KMS-11 (cell line): Measurements from ENCODE around the gene IL24.
A peak's percentile ranks its signal among the peaks of the same experiment; 100 is the strongest.

Experiments
- H2AFZ ChIP-seq: fragments of 200-600 bp; sonication (generic); 2 replicates; pipeline ENCODE4 v1.6.1; 2016; ENCODE audit warnings: antibody characterized with exemption, mixed run types, low read depth
- H3K27ac ChIP-seq: fragments of 200-600 bp; sonication (generic); 2 replicates; pipeline ENCODE4 v1.6.1; 2016; ENCODE audit warnings: mild to moderate bottlenecking, mixed run types
- H3K27me3 ChIP-seq: fragments of 200-600 bp; sonication (generic); 2 replicates; pipeline ENCODE4 v1.6.1; 2017; ENCODE audit warnings: mild to moderate bottlenecking, low read depth, mixed run types, moderate library complexity; ENCODE audit not compliant: insufficient read depth
- H3K36me3 ChIP-seq: fragments of 200-600 bp; sonication (generic); 2 replicates; pipeline ENCODE4 v1.6.1; 2017; ENCODE audit warnings: mild to moderate bottlenecking, mixed run types; ENCODE audit not compliant: insufficient read depth
- H3K4me1 ChIP-seq: fragments of 200-600 bp; sonication (generic); 2 replicates; pipeline ENCODE4 v1.6.1; 2016; ENCODE audit warnings: mild to moderate bottlenecking, low read depth, mixed run types; ENCODE audit not compliant: poor library complexity, severe bottlenecking
- H3K4me2 ChIP-seq: fragments of 200-600 bp; sonication (generic); 2 replicates; pipeline ENCODE4 v1.7.0; 2016; ENCODE audit warnings: mild to moderate bottlenecking, mixed run types
- H3K4me3 ChIP-seq: fragments of 200-600 bp; sonication (generic); IDR thresholded peaks from 2 replicates; pipeline ENCODE4 v1.6.1; 2017; ENCODE audit warnings: low read depth, low read length, mixed read lengths; ENCODE audit not compliant: insufficient read depth
- H3K79me2 ChIP-seq: fragments of 200-600 bp; sonication (generic); 2 replicates; pipeline ENCODE4 v1.6.1; 2016; ENCODE audit warnings: low read depth, mixed run types; ENCODE audit not compliant: insufficient read depth
- H3K9ac ChIP-seq: fragments of 200-600 bp; sonication (generic); 2 replicates; pipeline ENCODE4 v1.6.1; 2016; ENCODE audit warnings: mild to moderate bottlenecking, mixed run types
- H4K20me1 ChIP-seq: fragments of 200-600 bp; sonication (generic); 2 replicates; pipeline ENCODE4 v1.6.1; 2016; ENCODE audit warnings: mild to moderate bottlenecking, mixed run types; ENCODE audit not compliant: insufficient read depth
- CTCF ChIP-seq: fragments of 200-600 bp; sonication (generic); conservative IDR thresholded peaks from 2 replicates; pipeline ENCODE4 v1.6.1; 2017; ENCODE audit warnings: low read depth, mild to moderate bottlenecking, antibody characterized with exemption, low read length, moderate library complexity, mixed read lengths

IL24 gene

GRCh38 chr1:206882555-206882954 lies 14.7 kb upstream of the IL24 start:
- H3K9ac ChIP-seq = no peak overlapping the region
- H4K20me1 ChIP-seq = no peaks in the 10 kb centered on the region
- no peak overlapping the region for H3K27ac ChIP-seq
- no peaks in the 10 kb centered on the region for H3K79me2 ChIP-seq
- H3K4me3 ChIP-seq = no peak overlapping the region
- H3K27me3 ChIP-seq = no peaks in the 10 kb centered on the region
- H2AFZ ChIP-seq = no peak overlapping the region
- TF ChIP-seq CTCF = peak; percentile 41
- H3K4me1 ChIP-seq = peaks cover 14% of the 10 kb centered on the region
- no peaks in the 10 kb centered on the region for H3K36me3 ChIP-seq
- H3K4me2 ChIP-seq = no peak overlapping the region

GRCh38 chr1:206883160-206883559 lies 14.1 kb upstream of the IL24 start:
- H3K4me3 ChIP-seq = no peak overlapping the region
- H3K27ac ChIP-seq = no peak overlapping the region
- no peak overlapping the region for H3K9ac ChIP-seq
- TF ChIP-seq CTCF = no peak
- no peaks in the 10 kb centered on the region for H3K36me3 ChIP-seq
- no peaks in the 10 kb centered on the region for H4K20me1 ChIP-seq
- peaks cover 16% of the 10 kb centered on the region for H3K4me1 ChIP-seq
- no peak overlapping the region for H2AFZ ChIP-seq
- no peaks in the 10 kb centered on the region for H3K79me2 ChIP-seq
- H3K27me3 ChIP-seq = no peaks in the 10 kb centered on the region
- H3K4me2 ChIP-seq = peak overlapping the region; percentile 8; the same call in 1 of the 2 replicates

GRCh38 chr1:206883876-206884275 lies 13.4 kb upstream of the IL24 start:
- no peak overlapping the region for H3K4me2 ChIP-seq
- no peaks in the 10 kb centered on the region for H3K79me2 ChIP-seq
- H3K9ac ChIP-seq = no peak overlapping the region
- no peaks in the 10 kb centered on the region for H3K27me3 ChIP-seq
- peaks cover 22% of the 10 kb centered on the region for H3K4me1 ChIP-seq
- no peak overlapping the region for H3K4me3 ChIP-seq
- H2AFZ ChIP-seq = no peak overlapping the region
- no peak for TF ChIP-seq CTCF
- no peaks in the 10 kb centered on the region for H4K20me1 ChIP-seq
- no peak overlapping the region for H3K27ac ChIP-seq
- no peaks in the 10 kb centered on the region for H3K36me3 ChIP-seq

GRCh38 chr1:206885341-206886060 lies 11.7 kb upstream of the IL24 start:
- Histone ChIP-seq H4K20me1 (no peaks in the 10 kb centered on the region), H3K36me3 (no peaks in the 10 kb centered on the region), H3K4me1 (peaks cover 22% of the 10 kb centered on the region), H2AFZ (no peak overlapping the region), H3K27me3 (no peaks in the 10 kb centered on the region), H3K79me2 (no peaks in the 10 kb centered on the region), H3K27ac (no peak overlapping the region), H3K9ac (no peak overlapping the region), H3K4me2 (no peak overlapping the region), H3K4me3 (no peak overlapping the region)
- TF ChIP-seq CTCF = no peak
